ENCODE results near the gene TMEM229B.

- TF ChIP-seq CTCF (IDR thresholded peaks at IDR 0.05; ENCODE audit: poor library complexity, severe bottlenecking) (no peak), EP300 (conservative IDR thresholded peaks at IDR 0.05; ENCODE audit: poor library complexity, severe bottlenecking) (no peak), EZH2 (IDR thresholded peaks at IDR 0.05; ENCODE audit: borderline replicate concordance, insufficient read depth, low read length, poor library complexity, severe bottlenecking) (no peak), POLR2AphosphoS5 (IDR thresholded peaks at IDR 0.05) (no peak), RAD21 (conservative IDR thresholded peaks at IDR 0.05) (no peak), SMC3 (conservative IDR thresholded peaks at IDR 0.05; ENCODE audit: poor library complexity) (no peak)
Observed at GRCh38 chr14:67526181-67526580, 37.7 kb upstream of the TMEM229B start.

Data from neural cell (in vitro differentiated cells).